ENCODE results near the gene EN1.
A peak's percentile ranks its signal among the peaks of the same experiment; 100 is the strongest.

EN1 gene

GRCh38 chr2:118846953-118847761 lies at the start of gene EN1:
TSS of gene EN1 (minus strand) at chr2:118847648. CDS start at chr2:118847167, 481 bp downstream.
- no peak for DNase-seq

DNA sequence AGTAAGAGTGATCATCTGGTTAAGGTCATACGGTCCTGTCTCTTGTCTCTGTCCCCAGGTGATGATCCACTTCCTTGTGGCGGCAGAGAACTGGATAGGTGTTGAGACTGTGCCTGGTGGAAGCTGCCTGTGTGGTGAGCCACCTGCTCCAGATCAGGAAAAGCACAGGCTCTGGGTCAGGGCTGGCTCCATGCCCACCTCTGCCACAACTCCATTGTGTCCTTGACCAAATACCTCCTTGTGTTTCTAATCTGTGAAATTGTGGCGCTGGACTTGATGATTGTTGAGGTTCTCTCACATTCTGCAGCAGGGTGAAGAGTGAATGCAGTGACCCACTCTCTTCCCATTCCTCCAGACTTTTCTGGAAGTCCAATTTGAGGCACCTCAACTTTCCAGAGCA lies 45.7 kb upstream of the EN1 start:
- DNase-seq: no peak

- DNase-seq: no peak
Measured at GRCh38 chr2:118889995-118890394, 42.5 kb upstream of the EN1 start.

DNA sequence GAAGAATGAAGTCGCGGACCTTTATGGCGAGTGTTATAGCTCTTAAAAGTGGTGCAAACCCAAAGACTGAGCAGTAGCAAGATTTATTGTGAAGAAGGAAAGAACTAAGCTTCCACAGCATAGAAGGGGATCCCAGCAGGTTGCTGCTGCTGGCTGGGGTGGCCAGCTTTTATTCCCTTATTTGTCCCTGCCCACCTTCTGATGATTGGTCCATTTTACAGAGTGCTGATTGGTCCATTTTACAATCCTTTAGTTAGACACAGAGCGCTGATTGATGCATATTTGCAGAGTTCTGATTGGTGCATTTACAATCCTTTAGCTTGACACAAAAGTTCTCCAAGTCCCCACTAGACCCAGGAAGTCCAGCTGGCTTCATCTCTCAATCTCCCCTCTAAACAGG lies 36.3 kb upstream of the EN1 start:
- no peak for DNase-seq

DNA sequence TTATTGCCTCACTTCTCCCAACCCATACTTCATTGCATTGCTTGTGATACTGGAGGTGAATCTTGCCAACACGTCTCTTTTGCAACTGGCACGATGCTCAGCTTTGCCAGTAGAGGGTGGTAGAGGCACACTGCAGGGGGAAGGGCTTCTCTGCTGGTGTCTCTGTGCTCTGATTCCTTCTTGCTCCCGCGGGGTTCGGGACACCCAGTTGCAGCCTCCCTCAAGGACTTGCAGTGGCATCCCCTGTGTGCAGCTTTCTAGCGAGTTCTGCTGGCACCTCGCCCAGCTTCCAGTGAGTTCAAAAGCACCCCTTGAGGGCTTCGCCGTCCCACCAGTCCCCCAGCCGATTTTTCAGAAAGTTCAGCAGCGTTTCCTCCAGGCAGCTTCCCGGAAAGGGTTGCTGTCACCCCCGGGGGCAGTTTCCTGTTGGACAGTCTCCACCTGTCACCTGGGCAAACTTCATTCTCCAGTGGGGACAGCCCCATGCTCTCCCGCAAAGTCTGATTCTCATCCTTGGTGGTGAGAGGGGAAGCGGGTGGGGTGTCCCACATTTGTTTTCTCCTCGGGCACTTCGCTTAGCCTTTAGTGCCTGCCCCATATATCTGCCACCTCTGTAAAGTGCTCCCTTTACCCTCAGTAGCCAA lies 35.4 kb upstream of the EN1 start:
- DNase-seq: peak; percentile 14

DNA sequence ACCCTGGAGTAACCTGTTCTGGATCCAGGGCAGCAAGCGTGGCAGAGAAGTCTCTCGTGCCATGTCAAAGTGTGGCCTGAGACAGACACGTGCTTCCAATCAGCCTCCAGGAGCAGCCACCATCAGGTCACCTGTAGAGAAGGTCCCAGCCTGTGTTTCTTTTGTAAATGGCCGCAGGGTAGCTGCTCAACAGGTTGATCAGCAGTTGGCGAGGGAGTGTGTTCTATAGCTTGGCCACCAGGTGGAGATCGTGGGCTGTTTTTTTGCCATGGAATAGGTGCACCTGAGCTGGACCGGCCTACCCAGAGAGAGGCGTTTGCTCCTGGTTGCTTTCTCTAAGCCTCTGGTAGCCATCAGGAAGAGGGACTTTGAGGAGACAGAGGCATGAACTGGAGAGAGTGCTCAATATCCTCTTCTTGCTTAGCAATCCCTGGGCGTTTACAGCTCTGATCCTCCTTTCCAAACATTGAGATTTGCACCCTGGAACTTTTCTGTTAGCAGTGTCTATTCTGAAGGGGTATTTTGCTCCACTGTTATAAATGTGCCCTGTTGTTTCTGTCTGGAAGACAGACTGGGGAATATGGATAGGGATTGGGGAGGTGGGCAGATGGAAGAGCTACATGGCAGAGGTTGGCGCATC lies 34.2 kb upstream of the EN1 start:
- DNase-seq: peak; percentile 8

DNA sequence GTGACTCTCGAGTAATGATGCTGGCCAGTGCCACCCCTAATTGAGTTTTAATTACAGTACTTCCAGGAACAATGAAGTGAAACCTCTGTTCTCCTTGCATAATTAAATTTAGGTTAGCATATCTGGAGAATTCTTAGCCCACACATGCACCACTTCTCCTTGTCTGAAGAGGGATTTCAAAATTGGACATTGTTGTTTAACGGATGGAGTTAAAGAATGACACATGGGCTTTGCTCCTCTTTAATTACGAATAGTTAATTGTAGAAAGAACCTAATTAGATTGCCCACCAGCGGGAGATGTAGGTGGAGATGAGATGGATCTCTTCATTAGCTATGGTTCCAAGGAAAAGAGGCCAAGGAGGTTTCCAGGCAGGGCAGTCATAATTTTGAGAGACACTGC lies 33.1 kb upstream of the EN1 start:
- DNase-seq: no peak

DNA sequence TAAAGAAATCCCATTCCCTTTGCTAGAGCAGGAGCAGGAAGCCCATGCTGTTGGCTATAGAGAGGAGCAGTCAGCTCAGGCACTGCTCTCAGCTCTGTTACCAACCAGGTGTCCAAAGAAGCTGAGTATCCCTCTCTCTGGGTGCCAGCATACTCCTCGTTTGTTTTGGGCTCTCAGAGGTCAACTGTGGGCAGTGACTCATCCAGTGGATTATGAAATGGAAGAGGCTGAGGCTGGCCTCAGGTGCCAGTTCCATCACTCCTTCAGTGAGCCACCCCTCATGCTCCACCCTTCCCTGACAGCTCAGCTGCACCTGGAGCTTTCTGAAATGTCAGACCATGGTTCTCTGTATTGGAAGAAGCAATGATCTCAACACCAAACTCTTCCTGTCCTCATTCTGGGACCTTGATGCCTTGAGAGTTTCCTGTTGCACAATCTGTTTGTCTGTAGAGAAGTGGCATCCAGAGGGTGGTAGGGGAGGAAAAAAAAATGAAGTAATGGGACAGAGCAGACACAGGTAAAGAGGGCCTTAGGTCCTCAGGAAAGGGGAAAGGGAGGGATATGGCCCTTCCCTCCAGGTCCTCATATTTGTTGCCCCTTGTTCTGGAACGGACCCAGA lies 31.2 kb upstream of the EN1 start:
- DNase-seq: no peak

GRCh38 chr2:118875318-118875717 lies 27.9 kb upstream of the EN1 start:
- no peak for DNase-seq

GRCh38 chr2:118874324-118874723 lies 26.9 kb upstream of the EN1 start:
- no peak for DNase-seq

- no peak for DNase-seq
Measured at GRCh38 chr2:118865106-118865505, 17.7 kb upstream of the EN1 start.

GRCh38 chr2:118864207-118864606 lies 16.8 kb upstream of the EN1 start:
- DNase-seq: no peak

DNA sequence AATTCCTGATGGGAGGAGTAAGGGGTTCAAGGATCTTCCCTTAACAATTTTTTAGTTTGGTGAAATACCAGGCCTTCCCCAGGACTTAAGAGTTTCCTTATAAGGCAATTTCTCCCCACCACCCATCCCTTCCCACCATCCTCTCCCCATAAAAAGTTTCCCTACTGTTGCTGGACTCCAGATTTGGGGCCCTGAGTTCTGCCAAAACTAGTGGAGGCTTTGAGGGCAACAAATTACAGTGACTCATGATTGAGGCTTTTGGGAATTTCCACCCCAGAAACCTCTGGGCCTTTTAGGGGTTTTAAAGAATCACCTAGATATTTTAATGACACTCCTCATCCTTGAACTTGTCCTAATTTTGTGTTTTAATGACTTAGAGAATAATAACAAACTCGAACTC lies 14.3 kb upstream of the EN1 start:
- no peak for DNase-seq

- DNase-seq: no peak
Measured at GRCh38 chr2:118861242-118861641, 13.8 kb upstream of the EN1 start.

DNA sequence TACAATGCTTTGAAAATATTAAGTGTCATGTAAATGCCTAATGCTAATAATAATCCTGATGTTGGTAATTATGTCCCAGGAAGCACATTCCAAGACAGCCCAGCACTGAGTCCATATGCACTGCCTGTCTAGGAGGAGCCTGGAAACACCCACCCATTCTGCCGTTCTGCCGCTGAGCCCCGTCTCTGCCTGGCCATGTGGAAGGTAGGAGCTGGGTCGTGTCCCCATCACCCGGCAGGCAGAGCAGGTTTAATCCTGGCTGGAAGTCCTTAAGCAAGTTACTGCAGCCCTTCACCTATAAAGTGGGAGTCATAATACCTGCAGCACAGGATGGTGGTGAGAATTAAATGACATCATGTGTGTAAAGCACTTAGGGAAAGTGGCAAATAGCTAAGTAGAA lies 13.1 kb upstream of the EN1 start:
- no peak for DNase-seq

DNA sequence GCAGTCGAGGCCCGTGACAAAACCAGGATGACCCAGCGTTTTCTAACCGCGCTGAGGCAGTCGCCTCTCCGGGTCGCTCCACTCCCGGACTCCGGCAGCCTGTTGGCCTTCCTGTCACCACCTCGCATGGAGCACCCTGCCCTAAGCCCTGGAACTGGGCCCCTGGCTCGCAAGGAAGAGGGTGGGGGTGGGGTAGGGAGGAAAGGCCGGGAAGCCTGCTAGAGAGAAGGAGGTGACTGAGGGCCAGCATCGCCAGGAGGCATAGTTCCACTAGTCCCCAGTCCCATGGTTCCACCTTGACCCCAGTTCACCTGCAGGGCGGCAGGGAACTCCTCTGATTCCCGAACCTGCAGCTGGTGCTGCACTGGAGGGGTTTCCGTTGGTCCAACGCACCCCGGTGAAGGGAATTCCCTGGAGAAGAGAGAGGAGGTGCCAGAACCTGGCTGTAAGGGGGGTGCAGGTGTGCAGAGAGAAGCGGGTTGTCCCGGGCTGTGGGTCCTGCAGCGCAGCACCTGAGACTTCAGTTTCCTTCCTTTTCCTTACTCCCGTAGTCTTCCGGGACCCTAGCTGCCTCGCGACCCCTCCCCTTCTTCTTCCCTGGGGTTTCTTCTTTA lies 11.8 kb upstream of the EN1 start:
- no peak for DNase-seq

- DNase-seq: no peak
Measured at GRCh38 chr2:118858485-118859156, 11.2 kb upstream of the EN1 start.

GRCh38 chr2:118857677-118858484 lies 10.4 kb upstream of the EN1 start:
- DNase-seq: no peak

- DNase-seq: no peak
Measured at GRCh38 chr2:118856978-118857676, 9.7 kb upstream of the EN1 start.

DNA sequence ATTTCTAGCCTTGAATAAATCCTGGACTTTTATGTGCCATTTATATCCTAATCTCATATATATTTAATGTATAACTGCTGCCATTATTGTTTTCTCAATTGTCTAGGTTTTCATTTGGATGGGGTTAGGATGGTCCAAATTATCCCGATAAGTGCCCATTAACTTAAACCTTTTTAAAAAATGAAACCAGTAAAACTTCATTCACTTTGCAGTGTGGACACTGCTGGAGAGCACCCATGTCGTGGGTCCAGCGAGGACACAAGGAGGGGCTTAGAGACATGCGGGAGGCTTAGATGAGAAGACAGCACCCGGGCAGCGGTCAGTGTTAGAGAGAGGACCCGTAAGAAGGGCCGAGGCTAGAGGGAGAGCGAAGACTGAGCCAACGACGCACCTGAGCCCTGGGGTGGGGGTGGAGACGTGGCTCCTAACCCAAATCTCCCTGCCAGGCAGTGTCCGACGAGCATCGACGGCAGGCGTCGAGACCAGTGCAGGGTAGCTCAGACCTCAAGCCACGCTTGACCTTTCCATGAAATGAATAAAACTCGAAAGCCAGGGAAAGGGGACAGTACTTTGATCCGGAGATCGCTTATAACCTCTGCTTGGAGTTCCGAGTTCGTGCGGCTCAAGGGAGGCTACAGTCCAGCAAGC lies 9.0 kb upstream of the EN1 start:
- DNase-seq: no peak

Measured in DMS79 (cell line).